SK-N-SH treated with all-trans-retinoic acid at 6 μM for 48 hours (cell line): ENCODE measurements around the gene CD8B.

Experiments used
- ATAC-seq: fragments of 200-7000 bp; cut with Tn5 transposase; 3 replicates; pipeline ENCODE4 v1.9.1; 2020; ENCODE audit warnings: mild to moderate bottlenecking, moderate library complexity
- ARNTL ChIP-seq: fragments of 450-650 bp; formaldehyde crosslinking; IDR thresholded peaks from 2 replicates; pipeline ENCODE4 v1.5.0; 2020; ENCODE audit warnings: low read depth, mild to moderate bottlenecking, moderate library complexity, borderline replicate concordance
- CREB5 ChIP-seq: fragments of 250-450 bp; sonication (Bioruptor Pico); IDR thresholded peaks from 2 replicates; pipeline ENCODE4 v1.5.1; 2020; ENCODE audit warnings: low read depth, mild to moderate bottlenecking, moderate library complexity
- CSDC2 ChIP-seq: fragments of 250-450 bp; sonication (Bioruptor Pico); IDR thresholded peaks from 2 replicates; pipeline ENCODE4 v1.5.0; 2020; ENCODE audit warnings: mild to moderate bottlenecking, moderate library complexity
- CSRNP3 ChIP-seq: fragments of 250-450 bp; sonication (Bioruptor Pico); IDR thresholded peaks from 2 replicates; pipeline ENCODE4 v1.5.1; 2021; ENCODE audit warnings: mild to moderate bottlenecking, moderate library complexity
- ESRRG ChIP-seq: fragments of 250-450 bp; sonication (Bioruptor Pico); IDR thresholded peaks from 2 replicates; pipeline ENCODE4 v1.6.1; 2021; ENCODE audit warnings: mild to moderate bottlenecking
- GLIS3 ChIP-seq: fragments of 250-450 bp; sonication (Bioruptor Pico); IDR thresholded peaks from 2 replicates; pipeline ENCODE4 v1.5.0; 2020; ENCODE audit warnings: mild to moderate bottlenecking, moderate library complexity
- ISL1 ChIP-seq: fragments of 250-450 bp; sonication (Bioruptor Pico); IDR thresholded peaks from 2 replicates; pipeline ENCODE4 v2.1.2; 2022; ENCODE audit warnings: mild to moderate bottlenecking, moderate library complexity
- OSR1 ChIP-seq: fragments of 250-450 bp; sonication (Bioruptor Pico); IDR thresholded peaks from 2 replicates; pipeline ENCODE4 v1.8.0; 2022; ENCODE audit warnings: moderate library complexity, mild to moderate bottlenecking, inconsistent platforms
- POU6F1 ChIP-seq: fragments of 250-450 bp; sonication (Bioruptor Pico); IDR thresholded peaks from 2 replicates; pipeline ENCODE4 v1.8.0; 2021; ENCODE audit warnings: low read depth, mild to moderate bottlenecking, moderate library complexity, borderline replicate concordance
- PPARA ChIP-seq: fragments of 250-450 bp; sonication (Bioruptor Pico); IDR thresholded peaks from 2 replicates; pipeline ENCODE4 v1.5.0; 2020; ENCODE audit warnings: mild to moderate bottlenecking, borderline replicate concordance
- RARB ChIP-seq: fragments of 250-450 bp; sonication (Bioruptor Pico); IDR thresholded peaks from 2 replicates; pipeline ENCODE4 v1.8.0; 2021; ENCODE audit warnings: mild to moderate bottlenecking, moderate library complexity
- TCF4 ChIP-seq: fragments of 250-450 bp; sonication (Bioruptor Pico); IDR thresholded peaks from 2 replicates; pipeline ENCODE4 v1.8.0; 2021; ENCODE audit warnings: mild to moderate bottlenecking, moderate library complexity, borderline replicate concordance
- TOX ChIP-seq: fragments of 250-450 bp; sonication (Bioruptor Pico); IDR thresholded peaks from 2 replicates; pipeline ENCODE4 v1.8.0; 2021; ENCODE audit warnings: mild to moderate bottlenecking, moderate library complexity, borderline replicate concordance
- TSHZ2 ChIP-seq: fragments of 250-450 bp; sonication (Bioruptor Pico); IDR thresholded peaks from 2 replicates; pipeline ENCODE4 v1.5.0; 2020; ENCODE audit warnings: mild to moderate bottlenecking, moderate library complexity
- ZC3H10 ChIP-seq: fragments of 250-450 bp; sonication (Bioruptor Pico); IDR thresholded peaks from 2 replicates; pipeline ENCODE4 v1.5.1; 2021; ENCODE audit warnings: mild to moderate bottlenecking, moderate library complexity
- ZFP3 ChIP-seq: fragments of 250-450 bp; sonication (Bioruptor Pico); IDR thresholded peaks from 2 replicates; pipeline ENCODE4 v1.5.0; 2020; ENCODE audit warnings: mild to moderate bottlenecking, moderate library complexity
- ZFP30 ChIP-seq: fragments of 450-650 bp; formaldehyde crosslinking; IDR thresholded peaks from 2 replicates; pipeline ENCODE4 v1.5.0; 2022; ENCODE audit warnings: mild to moderate bottlenecking, moderate library complexity
- ZNF565 ChIP-seq: fragments of 450-650 bp; formaldehyde crosslinking; conservative IDR thresholded peaks from 2 replicates; pipeline ENCODE4 v1.5.0; 2020; ENCODE audit warnings: low read depth, mild to moderate bottlenecking, moderate library complexity
- ZNF70 ChIP-seq: fragments of 450-650 bp; formaldehyde crosslinking; IDR thresholded peaks from 2 replicates; pipeline ENCODE4 v1.5.0; 2020; ENCODE audit warnings: mild to moderate bottlenecking, moderate library complexity
- ZNF8 ChIP-seq: fragments of 450-650 bp; formaldehyde crosslinking; IDR thresholded peaks from 2 replicates; pipeline ENCODE4 v1.5.0; 2020; ENCODE audit warnings: mild to moderate bottlenecking, moderate library complexity

CD8B gene

GRCh38 chr2:86774862-86775261, 86.8 kb downstream of the CD8B start (continued):
- TF ChIP-seq TSHZ2 (CRISPR knock-in tag) (no peak), ZC3H10 (CRISPR knock-in tag) (no peak), ZFP30 (CRISPR knock-in tag) (no peak), RARB (CRISPR knock-in tag) (no peak)

GRCh38 chr2:86772611-86773010, 89.1 kb downstream of the CD8B start:
- no peak for ATAC-seq
- no peak for TF ChIP-seq CSRNP3
- TF ChIP-seq ZNF565, result no peak
- no peak for TF ChIP-seq POU6F1 (CRISPR knock-in tag)
- TF ChIP-seq TOX (CRISPR knock-in tag), result no peak
- TF ChIP-seq ZNF70 (CRISPR knock-in tag), result no peak
- no peak for TF ChIP-seq ZNF8
- no peak for TF ChIP-seq OSR1
- TF ChIP-seq ZFP3 (CRISPR knock-in tag), result no peak
- TF ChIP-seq PPARA (CRISPR knock-in tag), result no peak
- TF ChIP-seq CREB5 (CRISPR knock-in tag), result no peak
- no peak for TF ChIP-seq TCF4 (CRISPR knock-in tag)
- no peak for TF ChIP-seq CSDC2

- ATAC-seq, result no peak
- TF ChIP-seq ZC3H10 (CRISPR knock-in tag), result no peak
- no peak for TF ChIP-seq OSR1
- TF ChIP-seq ESRRG, result no peak
- no peak for TF ChIP-seq CREB5 (CRISPR knock-in tag)
- no peak for TF ChIP-seq POU6F1 (CRISPR knock-in tag)
- no peak for TF ChIP-seq RARB (CRISPR knock-in tag)
- no peak for TF ChIP-seq TCF4 (CRISPR knock-in tag)
- no peak for TF ChIP-seq ARNTL
- no peak for TF ChIP-seq ZNF565
- TF ChIP-seq ISL1, result no peak
- TF ChIP-seq, all 23 proteins: peak for 0
Measured at GRCh38 chr2:86770816-86771301, 90.8 kb downstream of the CD8B start.

GRCh38 chr2:86769838-86770237, 91.8 kb downstream of the CD8B start:
- no peak for ATAC-seq
- TF ChIP-seq TSHZ2 (CRISPR knock-in tag) (no peak), CSDC2 (no peak), TCF4 (CRISPR knock-in tag) (no peak), GLIS3 (CRISPR knock-in tag) (no peak), ZFP3 (CRISPR knock-in tag) (no peak), RARB (CRISPR knock-in tag) (no peak)
- TF ChIP-seq, all 23 proteins: peak for 0
